Muscle of leg (tissue), 16 donors: ENCODE results near the gene RPL10A. TPM values are rescaled to one million over a fixed set of nuclear protein-coding genes. Genes with fewer than 3 reads are reported as not detected.

Experiments
- DNase-seq: peaks from one replicate; pipeline ENCODE4 v3.0.0; 2013
- H3K27ac ChIP-seq: one replicate; pipeline ENCODE4 v1.5.1; 2013; ENCODE audit warnings: mild to moderate bottlenecking, low read length, control low read depth
- H3K27me3 ChIP-seq: one replicate; pipeline ENCODE4 v1.6.1; 2013; ENCODE audit warnings: low read length; ENCODE audit not compliant: control insufficient read depth, insufficient read depth
- H3K36me3 ChIP-seq: one replicate; pipeline ENCODE4 v1.6.1; 2013; ENCODE audit warnings: low read length; ENCODE audit not compliant: control insufficient read depth, insufficient read depth
- H3K4me1 ChIP-seq: one replicate; pipeline ENCODE4 v1.6.1; 2013; ENCODE audit warnings: low read length; ENCODE audit not compliant: control insufficient read depth, insufficient read depth
- H3K4me3 ChIP-seq: one replicate; pipeline ENCODE4 v1.5.1; 2013; ENCODE audit warnings: low read length, control low read depth
- H3K9me3 ChIP-seq: replicated peaks from 2 replicates; pipeline ENCODE4 v1.6.1; 2013; ENCODE audit warnings: low read depth, low read length; ENCODE audit not compliant: control insufficient read depth
- WGBS: methylation state at CpG from one replicate; pipeline ENCODE4 v1.1.5; 2013; ENCODE audit warnings: missing lambda C conversion rate; ENCODE audit not compliant: insufficient coverage; 5-methylcytosine and 5-hydroxymethylcytosine counted together
- long read RNA-seq, 11 donors: transcript quantifications; one replicate each; lab custom pipeline, GENCODE V29; 2026
- polyA plus RNA-seq, 8 donors: library from polyadenylated mRNA; unstranded; fragments of 120-200 nt; gene quantifications; one replicate each; pipeline versions ENCODE4 v1.2.1 to v1.2.3, GENCODE V29; 2013; ENCODE audit warnings: inconsistent platforms in 1 of 8, low replicate concordance in 1 of 8; ENCODE audit not compliant: insufficient read length in 8 of 8, insufficient read depth in 1 of 8
- total RNA-seq: library from RNA; stranded (reverse); fragments of 120-200 nt; gene quantifications from one replicate; pipeline ENCODE4 v1.2.4, GENCODE V29; 2013

RPL10A gene
- total RNA-seq (3,614 TPM), polyA plus RNA-seq (1,000 to 10,000 TPM; 2,391 to 2,744 (median 2,503) TPM)
- long read RNA-seq, donor 1, transcript RPL10A-202 (5 exons, 1,063 nt), result minor isoform, 41 of 687 reads
- long read RNA-seq, donor 1, transcript RPL10A-204 (6 exons, 962 nt), result minor isoform, 5 of 687 reads
- long read RNA-seq, donor 1, transcript RPL10A-201 (6 exons, 716 nt), result major isoform, 502 of 687 reads
- long read RNA-seq, donor 1, partial matches to known transcripts, result 102 of 687 reads
- long read RNA-seq, donor 1, other reads (novel, unspliced or antisense), result 35 of 687 reads
- long read RNA-seq, donor 2, transcript RPL10A-201 (6 exons, 716 nt), result major isoform, 141 of 205 reads
- long read RNA-seq, donor 2, transcript RPL10A-202 (5 exons, 1,063 nt), result minor isoform, 16 of 205 reads
- long read RNA-seq, donor 2, transcript RPL10A-203 (5 exons, 1,069 nt), result minor isoform, 5 of 205 reads
- long read RNA-seq, donor 2, partial matches to known transcripts, result 31 of 205 reads
- long read RNA-seq, donor 2, other reads (novel, unspliced or antisense), result 12 of 205 reads
- long read RNA-seq, donor 3, transcript RPL10A-203 (5 exons, 1,069 nt), result minor isoform, 7 of 1,308 reads
- long read RNA-seq, donor 3, transcript RPL10A-201 (6 exons, 716 nt), result major isoform, 1,004 of 1,308 reads
- long read RNA-seq, donor 3, transcript RPL10A-202 (5 exons, 1,063 nt), result minor isoform, 94 of 1,308 reads
- long read RNA-seq, donor 3, transcript RPL10A-204 (6 exons, 962 nt), result minor isoform, 14 of 1,308 reads
- long read RNA-seq, donor 3, partial matches to known transcripts, result 134 of 1,308 reads
- long read RNA-seq, donor 3, other reads (novel, unspliced or antisense), result 54 of 1,308 reads
- long read RNA-seq, donor 4, transcript RPL10A-201 (6 exons, 716 nt), result major isoform, 887 of 1,216 reads
- long read RNA-seq, donor 4, transcript RPL10A-202 (5 exons, 1,063 nt), result minor isoform, 88 of 1,216 reads
- long read RNA-seq, donor 4, transcript RPL10A-204 (6 exons, 962 nt), result minor isoform, 8 of 1,216 reads
- long read RNA-seq, donor 4, partial matches to known transcripts, result 161 of 1,216 reads
- long read RNA-seq, donor 4, other reads (novel, unspliced or antisense), result 68 of 1,216 reads
- long read RNA-seq, donor 5, transcript RPL10A-201 (6 exons, 716 nt), result major isoform, 2,713 of 3,456 reads
- long read RNA-seq, donor 5, transcript RPL10A-203 (5 exons, 1,069 nt), result minor isoform, 18 of 3,456 reads
- long read RNA-seq, donor 5, transcript RPL10A-202 (5 exons, 1,063 nt), result minor isoform, 173 of 3,456 reads
- long read RNA-seq, donor 5, transcript RPL10A-204 (6 exons, 962 nt), result minor isoform, 22 of 3,456 reads
- long read RNA-seq, donor 5, partial matches to known transcripts, result 274 of 3,456 reads
- long read RNA-seq, donor 5, other reads (novel, unspliced or antisense), result 252 of 3,456 reads
- long read RNA-seq, donor 6, transcript RPL10A-201 (6 exons, 716 nt), result major isoform, 2,559 of 3,610 reads
- long read RNA-seq, donor 6, transcript RPL10A-203 (5 exons, 1,069 nt), result minor isoform, 18 of 3,610 reads
- long read RNA-seq, donor 6, transcript RPL10A-202 (5 exons, 1,063 nt), result minor isoform, 409 of 3,610 reads
- long read RNA-seq, donor 6, transcript RPL10A-204 (6 exons, 962 nt), result minor isoform, 22 of 3,610 reads
- long read RNA-seq, donor 6, partial matches to known transcripts, result 416 of 3,610 reads
- long read RNA-seq, donor 6, other reads (novel, unspliced or antisense), result 184 of 3,610 reads
- long read RNA-seq, donor 7, transcript RPL10A-201 (6 exons, 716 nt), result major isoform, 1,781 of 2,428 reads
- long read RNA-seq, donor 7, transcript RPL10A-203 (5 exons, 1,069 nt), result minor isoform, 17 of 2,428 reads
- long read RNA-seq, donor 7, transcript RPL10A-202 (5 exons, 1,063 nt), result minor isoform, 126 of 2,428 reads
- long read RNA-seq, donor 7, transcript RPL10A-204 (6 exons, 962 nt), result minor isoform, 6 of 2,428 reads
- long read RNA-seq, donor 7, partial matches to known transcripts, result 370 of 2,428 reads
- long read RNA-seq, donor 7, other reads (novel, unspliced or antisense), result 126 of 2,428 reads
- long read RNA-seq, donor 8, transcript RPL10A-204 (6 exons, 962 nt), result minor isoform, 18 of 1,617 reads
- long read RNA-seq, donor 8, transcript RPL10A-202 (5 exons, 1,063 nt), result minor isoform, 75 of 1,617 reads
- long read RNA-seq, donor 8, transcript RPL10A-203 (5 exons, 1,069 nt), result minor isoform, 10 of 1,617 reads
- long read RNA-seq, donor 8, transcript RPL10A-201 (6 exons, 716 nt), result major isoform, 1,109 of 1,617 reads
- long read RNA-seq, donor 8, partial matches to known transcripts, result 318 of 1,617 reads
- long read RNA-seq, donor 8, other reads (novel, unspliced or antisense), result 85 of 1,617 reads
- long read RNA-seq, donor 9, transcript RPL10A-204 (6 exons, 962 nt), result minor isoform, 14 of 1,416 reads
- long read RNA-seq, donor 9, transcript RPL10A-203 (5 exons, 1,069 nt), result minor isoform, 11 of 1,416 reads
- long read RNA-seq, donor 9, transcript RPL10A-201 (6 exons, 716 nt), result major isoform, 973 of 1,416 reads
- long read RNA-seq, donor 9, transcript RPL10A-202 (5 exons, 1,063 nt), result minor isoform, 66 of 1,416 reads
- long read RNA-seq, donor 9, partial matches to known transcripts, result 268 of 1,416 reads
- long read RNA-seq, donor 9, other reads (novel, unspliced or antisense), result 84 of 1,416 reads
- long read RNA-seq, donor 10, transcript RPL10A-201 (6 exons, 716 nt), result major isoform, 1,663 of 2,488 reads
- long read RNA-seq, donor 10, transcript RPL10A-202 (5 exons, 1,063 nt), result minor isoform, 143 of 2,488 reads
- long read RNA-seq, donor 10, transcript RPL10A-203 (5 exons, 1,069 nt), result minor isoform, 14 of 2,488 reads
- long read RNA-seq, donor 10, transcript RPL10A-204 (6 exons, 962 nt), result minor isoform, 6 of 2,488 reads
- long read RNA-seq, donor 10, partial matches to known transcripts, result 539 of 2,488 reads
- long read RNA-seq, donor 10, other reads (novel, unspliced or antisense), result 121 of 2,488 reads
- long read RNA-seq, donor 11, transcript RPL10A-203 (5 exons, 1,069 nt), result minor isoform, 11 of 1,776 reads
- long read RNA-seq, donor 11, transcript RPL10A-202 (5 exons, 1,063 nt), result minor isoform, 101 of 1,776 reads
- long read RNA-seq, donor 11, transcript RPL10A-201 (6 exons, 716 nt), result major isoform, 1,322 of 1,776 reads
- long read RNA-seq, donor 11, partial matches to known transcripts, result 215 of 1,776 reads
- long read RNA-seq, donor 11, other reads (novel, unspliced or antisense), result 124 of 1,776 reads

DNA sequence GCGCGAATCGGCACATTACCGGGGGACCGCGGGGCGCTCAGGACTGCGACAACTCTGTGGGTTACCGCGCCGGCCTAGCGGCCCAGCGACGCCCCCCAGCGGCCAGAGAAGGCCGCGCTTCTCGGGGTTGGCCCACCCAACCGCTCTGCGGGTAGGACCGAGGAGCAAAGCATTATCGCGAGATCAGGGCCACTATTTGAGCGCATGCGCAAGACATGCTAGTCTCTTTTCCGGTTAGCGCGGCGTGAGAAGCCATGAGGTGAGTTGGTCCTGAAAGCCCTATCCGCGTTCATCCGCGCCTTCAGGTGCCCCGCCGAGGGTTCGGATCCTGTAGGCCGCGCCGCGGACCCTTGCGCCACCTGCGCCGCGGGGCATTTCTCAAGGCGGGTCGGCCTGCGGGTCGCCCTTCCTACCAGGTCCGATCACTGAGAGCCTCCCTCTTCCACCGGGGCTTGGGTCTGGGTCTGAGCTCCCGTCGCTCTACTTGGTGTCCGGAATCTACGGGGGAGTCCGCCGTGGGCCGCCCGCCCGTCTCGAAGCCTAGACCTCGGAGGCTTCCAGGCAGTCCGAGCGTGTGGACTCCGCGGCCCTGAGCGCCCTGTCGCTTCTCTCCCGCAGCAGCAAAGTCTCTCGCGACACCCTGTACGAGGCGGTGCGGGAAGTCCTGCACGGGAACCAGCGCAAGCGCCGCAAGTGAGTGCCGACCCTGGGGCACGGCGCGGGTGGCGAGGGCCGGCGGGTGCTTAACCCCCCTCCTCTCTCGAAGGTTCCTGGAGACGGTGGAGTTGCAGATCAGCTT is at the start of gene RPL10A:
TSS of gene RPL10A (plus strand) at position 221 of the 799 bp plus-strand sequence. CDS start at position 255, 34 bp downstream.
- DNase-seq, result peak; percentile 99
- H3K9me3 ChIP-seq, result no peaks in the 10 kb centered on the region
- WGBS, result under 1% methylated on average over 85 of the region's 86 CpGs
- peak within 1 kb of the TSS; percentile 87 for H3K4me3 ChIP-seq
- H3K36me3 ChIP-seq, result peaks cover 61% of the 10 kb centered on the region
- H3K27ac ChIP-seq, result peak within 1 kb of the TSS; percentile 96
- H3K27me3 ChIP-seq, result no peaks in the 10 kb centered on the region
- H3K4me1 ChIP-seq, result peaks cover 29% of the 10 kb centered on the region

DNA sequence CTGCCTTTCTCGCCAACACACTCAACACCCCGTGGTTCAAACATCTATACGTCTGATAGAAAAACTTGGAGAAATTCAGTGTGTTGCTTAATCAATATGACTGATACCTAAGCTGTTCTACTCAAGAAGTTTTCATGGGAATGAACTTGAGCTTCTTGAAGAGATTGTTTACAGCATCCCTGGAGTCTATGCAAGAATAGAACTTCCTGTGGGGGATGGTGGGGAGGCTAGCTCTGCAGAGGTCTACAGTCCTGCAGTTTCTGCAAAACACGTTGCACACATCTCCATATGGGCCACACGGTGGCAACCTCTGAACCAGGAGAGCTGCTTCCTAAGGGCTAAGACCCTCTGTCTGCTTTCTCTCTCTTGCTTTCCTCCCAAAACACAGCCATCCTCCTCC is 48.8 kb upstream of the RPL10A start:
- Histone ChIP-seq H3K36me3 (peaks cover 49% of the 10 kb centered on the region), H3K27ac (peak overlapping the region; percentile 35), H3K4me1 (peaks cover 19% of the 10 kb centered on the region), H3K4me3 (no peak overlapping the region), H3K9me3 (no peaks in the 10 kb centered on the region), H3K27me3 (no peaks in the 10 kb centered on the region)
- no CpG with 5 or more reads among the region's 5 CpGs for WGBS
- peak; percentile 71 for DNase-seq

DNA sequence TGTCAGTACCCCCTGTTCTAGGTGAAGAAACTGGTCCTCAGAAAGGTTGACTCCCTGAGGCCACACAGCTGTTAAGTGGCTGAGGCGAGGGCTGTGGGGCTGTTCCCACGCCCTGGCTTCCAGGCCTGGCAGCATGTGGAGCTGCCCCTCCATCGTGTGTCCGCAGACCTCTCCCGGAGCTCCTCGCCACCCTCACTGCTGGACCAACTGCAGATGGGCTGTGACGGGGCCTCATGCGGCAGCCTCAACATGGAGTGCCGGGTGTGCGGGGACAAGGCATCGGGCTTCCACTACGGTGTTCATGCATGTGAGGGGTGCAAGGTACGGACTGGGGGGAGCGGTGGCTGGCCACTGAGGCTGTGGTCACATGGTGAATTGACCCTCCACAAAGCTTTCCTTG is 48.2 kb upstream of the RPL10A start:
- Histone ChIP-seq H3K27me3 (no peaks in the 10 kb centered on the region), H3K9me3 (no peaks in the 10 kb centered on the region), H3K4me1 (peaks cover 14% of the 10 kb centered on the region), H3K36me3 (peaks cover 49% of the 10 kb centered on the region), H3K27ac (no peak overlapping the region), H3K4me3 (no peak overlapping the region)
- WGBS, result 93% methylated on average over 14 of the region's 14 CpGs
- DNase-seq, result no peak

DNA sequence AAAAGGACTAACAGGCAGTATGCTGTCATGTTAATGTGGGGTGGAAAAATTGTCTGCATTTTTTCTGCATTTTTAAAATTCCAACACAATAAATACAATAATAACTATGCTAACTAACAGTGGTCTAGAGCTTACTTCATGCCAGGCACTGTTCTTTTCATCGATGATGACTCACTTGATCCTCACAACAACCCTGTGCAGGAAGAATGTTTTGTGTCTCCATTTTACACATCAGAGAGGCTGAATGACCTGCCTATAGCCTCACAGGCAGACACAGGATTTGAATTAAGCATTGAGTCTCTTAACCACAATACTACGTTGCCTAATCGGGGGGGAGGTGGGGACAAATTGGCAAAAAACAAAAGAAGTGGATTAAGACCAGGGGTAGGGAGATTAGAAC is 42.9 kb upstream of the RPL10A start:
- Histone ChIP-seq H3K4me3 (no peak overlapping the region), H3K4me1 (no peaks in the 10 kb centered on the region), H3K36me3 (peaks cover 50% of the 10 kb centered on the region), H3K27ac (no peak overlapping the region), H3K27me3 (no peaks in the 10 kb centered on the region), H3K9me3 (peaks cover 13% of the 10 kb centered on the region)
- no peak for DNase-seq
- WGBS, result 63% methylated on average over 1 of the region's 3 CpGs

DNA sequence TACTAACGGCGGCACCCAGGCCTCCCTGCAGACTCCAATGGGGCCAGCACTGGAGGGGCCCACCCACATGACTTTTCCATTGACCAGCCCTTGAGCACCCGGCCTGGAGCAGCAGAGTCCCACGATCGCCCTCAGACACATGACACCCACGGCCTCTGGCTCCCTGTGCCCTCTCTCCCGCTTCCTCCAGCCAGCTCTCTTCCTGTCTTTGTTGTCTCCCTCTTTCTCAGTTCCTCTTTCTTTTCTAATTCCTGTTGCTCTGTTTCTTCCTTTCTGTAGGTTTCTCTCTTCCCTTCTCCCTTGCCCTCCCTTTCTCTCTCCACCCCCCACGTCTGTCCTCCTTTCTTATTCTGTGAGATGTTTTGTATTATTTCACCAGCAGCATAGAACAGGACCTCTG is 42.1 kb upstream of the RPL10A start:
- DNase-seq, result peak; percentile 47

DNA sequence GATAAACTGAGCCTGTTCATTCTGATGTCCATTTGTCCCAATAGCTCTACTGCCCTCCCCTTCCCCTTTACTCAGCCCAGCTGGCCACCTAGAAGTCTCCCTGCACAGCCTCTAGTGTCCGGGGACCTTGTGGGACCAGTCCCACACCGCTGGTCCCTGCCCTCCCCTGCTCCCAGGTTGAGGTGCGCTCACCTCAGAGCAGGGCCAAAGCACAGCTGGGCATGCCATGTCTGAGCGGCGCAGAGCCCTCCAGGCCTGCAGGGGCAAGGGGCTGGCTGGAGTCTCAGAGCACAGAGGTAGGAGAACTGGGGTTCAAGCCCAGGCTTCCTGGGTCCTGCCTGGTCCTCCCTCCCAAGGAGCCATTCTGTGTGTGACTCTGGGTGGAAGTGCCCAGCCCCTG is 40.8 kb upstream of the RPL10A start:
- no peaks in the 10 kb centered on the region for H3K27me3 ChIP-seq
- H3K4me3 ChIP-seq, result no peak overlapping the region
- no peak overlapping the region for H3K27ac ChIP-seq
- 81% methylated on average over 5 of the region's 5 CpGs for WGBS
- no peak for DNase-seq
- H3K9me3 ChIP-seq, result peaks cover 13% of the 10 kb centered on the region
- peaks cover 39% of the 10 kb centered on the region for H3K36me3 ChIP-seq
- H3K4me1 ChIP-seq, result no peaks in the 10 kb centered on the region

More for the DNA sequence above, 42.1 kb upstream of the RPL10A start:
- Histone ChIP-seq H3K9me3 (peaks cover 13% of the 10 kb centered on the region), H3K27ac (no peak overlapping the region), H3K4me1 (no peaks in the 10 kb centered on the region), H3K4me3 (no peak overlapping the region), H3K27me3 (no peaks in the 10 kb centered on the region), H3K36me3 (peaks cover 49% of the 10 kb centered on the region)
- WGBS, result 55% methylated on average over 5 of the region's 8 CpGs

DNA sequence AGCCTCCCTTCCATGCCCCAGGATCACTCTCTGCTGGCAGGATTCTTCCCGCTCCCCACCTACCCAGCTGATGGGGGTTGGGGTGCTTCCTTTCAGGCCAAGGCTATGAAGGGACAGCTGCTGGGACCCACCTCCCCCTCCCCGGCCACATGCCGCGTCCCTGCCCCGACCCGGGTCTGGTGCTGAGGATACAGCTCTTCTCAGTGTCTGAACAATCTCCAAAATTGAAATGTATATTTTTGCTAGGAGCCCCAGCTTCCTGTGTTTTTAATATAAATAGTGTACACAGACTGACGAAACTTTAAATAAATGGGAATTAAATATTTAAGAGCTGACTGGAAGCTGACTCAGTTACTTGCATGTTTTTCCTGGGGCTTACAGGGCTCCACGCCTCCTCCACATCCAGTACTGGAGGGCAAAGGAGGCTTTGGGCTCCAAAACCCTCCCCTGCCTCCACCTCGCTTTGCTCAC is 40.3 kb upstream of the RPL10A start:
- Histone ChIP-seq H3K27ac (no peak overlapping the region), H3K27me3 (no peaks in the 10 kb centered on the region), H3K9me3 (peaks cover 13% of the 10 kb centered on the region), H3K4me3 (no peak overlapping the region), H3K36me3 (peaks cover 37% of the 10 kb centered on the region), H3K4me1 (no peaks in the 10 kb centered on the region)
- 100% methylated on average over 1 of the region's 9 CpGs for WGBS
- DNase-seq, result no peak
